Testis (tissue), 3 donors: Measurements from ENCODE around the gene GPR17. TPM values are rescaled to one million over a fixed set of nuclear protein-coding genes. Genes with fewer than 3 reads are reported as not detected.

Experiments used
- DNase-seq: peaks from one replicate; pipeline ENCODE4 v3.0.0-alpha.2; 2019
- H3K27ac ChIP-seq, 2 donors: fragments of 200-600 bp; sonication (generic); one replicate each; pipeline ENCODE4 v1.5.1; 2019
- H3K27me3 ChIP-seq: fragments of 200-600 bp; sonication (generic); one replicate; pipeline ENCODE4 v1.5.1; 2019
- H3K36me3 ChIP-seq: fragments of 200-600 bp; sonication (generic); one replicate; pipeline ENCODE4 v1.5.1; 2017; ENCODE audit warnings: low read depth; ENCODE audit errors: missing control alignments
- H3K4me1 ChIP-seq: fragments of 200-600 bp; sonication (generic); one replicate; pipeline ENCODE4 v1.5.1; 2019
- H3K4me3 ChIP-seq, 2 donors: fragments of 200-600 bp; sonication (generic); one replicate each; pipeline ENCODE4 v1.5.1; 2017 to 2019
- H3K9me3 ChIP-seq: fragments of 200-600 bp; sonication (generic); one replicate; pipeline ENCODE4 v1.5.1; 2017
- CTCF ChIP-seq, 3 experiments: fragments of 450-650 bp in 2 of 3; fragments of 200-600 bp in 1 of 3; sonication (generic) in 1 of 3; IDR thresholded peaks; one replicate each; pipeline ENCODE4 v1.5.1; 2016 to 2019; ENCODE audit warnings: antibody characterized with exemption in 3 of 3, mild to moderate bottlenecking in 2 of 3, moderate library complexity in 1 of 3
- POLR2A ChIP-seq: fragments of 450-650 bp; IDR thresholded peaks from one replicate; pipeline ENCODE4 v1.6.1; 2017; ENCODE audit warnings: antibody characterized with exemption, mild to moderate bottlenecking, moderate library complexity
- WGBS, 2 donors: methylation state at CpG; one replicate each; pipeline ENCODE4 v1.1.5; 2018; 5-methylcytosine and 5-hydroxymethylcytosine counted together
- intact Hi-C: fragments of 100-400 bp; cut with DNase I; formaldehyde crosslinking; loops from one replicate; pipeline ENCODE4 v1.15.1; 2023; ENCODE audit warnings: low total_unique reads
- polyA plus RNA-seq: library from polyadenylated mRNA; stranded (reverse); fragments of 350-450 nt; fragmentation: Illumina TruSeq; extraction: RNeasy Lipid Tissue Mini Kit (QIAGEN cat#74804); gene quantifications from one replicate; pipeline ENCODE4 v1.2.3, GENCODE V29; 2014; ENCODE audit warnings: low read depth, low replicate concordance; ENCODE audit not compliant: insufficient read depth
- total RNA-seq, 2 donors: library from RNA; depleted of rRNA; stranded (reverse); fragments of >200 nt; gene quantifications; one replicate each; pipeline ENCODE4 v1.2.3, GENCODE V29; 2016

GPR17 gene
- total and polyA plus RNA-seq, 3 donors from 2014 or later: 0.25 to 0.29 TPM; not detected in 1

- intact Hi-C loops: no loop called here
- Histone ChIP-seq H3K9me3 (no peaks in the 10 kb centered on the region), H3K27me3 (no peaks in the 10 kb centered on the region), H3K4me3 (no peak overlapping the region), H3K4me1 (no peaks in the 10 kb centered on the region), H3K27ac (no peak overlapping the region), H3K36me3 (no peaks in the 10 kb centered on the region)
- TF ChIP-seq CTCF (IDR thresholded peaks at IDR 0.05): no peak
- no peak for TF ChIP-seq POLR2A
- DNase-seq: no peak
- 92 to 100% methylated on average over 2 of the region's 2 CpGs for WGBS, 2 donors
Observed at GRCh38 chr2:127614246-127614645, 31.7 kb upstream of the GPR17 start.

GRCh38 chr2:127614731-127615130 is 31.2 kb upstream of the GPR17 start:
- WGBS, 2 donors: 62 to 65% methylated on average over 3 of the region's 3 CpGs
- TF ChIP-seq POLR2A (no peak), CTCF (IDR thresholded peaks at IDR 0.05) (no peak)
- DNase-seq: no peak
- intact Hi-C loops: no loop called here
- no peaks in the 10 kb centered on the region for H3K4me1 ChIP-seq
- H3K9me3 ChIP-seq: no peaks in the 10 kb centered on the region
- H3K36me3 ChIP-seq: no peaks in the 10 kb centered on the region
- H3K27me3 ChIP-seq: no peaks in the 10 kb centered on the region
- H3K27ac ChIP-seq: no peak overlapping the region
- H3K4me3 ChIP-seq: no peak overlapping the region

- H3K27me3 ChIP-seq: no peaks in the 10 kb centered on the region
- no peak overlapping the region for H3K27ac ChIP-seq
- H3K4me3 ChIP-seq: no peak overlapping the region
- TF ChIP-seq CTCF (IDR thresholded peaks at IDR 0.05) (no peak), POLR2A (no peak)
- H3K36me3 ChIP-seq: no peaks in the 10 kb centered on the region
- H3K9me3 ChIP-seq: no peaks in the 10 kb centered on the region
- no peaks in the 10 kb centered on the region for H3K4me1 ChIP-seq
- intact Hi-C loops: no loop called here
- 77 to 78% methylated on average over 18 of the region's 18 CpGs for WGBS, 2 donors
- no peak for DNase-seq
Observed at GRCh38 chr2:127615511-127616166, 30.3 kb upstream of the GPR17 start.

- intact Hi-C loops: no loop called here
- no peaks in the 10 kb centered on the region for H3K27me3 ChIP-seq
- no peaks in the 10 kb centered on the region for H3K4me1 ChIP-seq
- H3K9me3 ChIP-seq: no peaks in the 10 kb centered on the region
- H3K36me3 ChIP-seq: no peaks in the 10 kb centered on the region
- TF ChIP-seq POLR2A (no peak), CTCF (IDR thresholded peaks at IDR 0.05) (no peak)
- H3K4me3 ChIP-seq: no peak overlapping the region
- no peak overlapping the region for H3K27ac ChIP-seq
- DNase-seq: no peak
- 81 to 92% methylated on average over 7 of the region's 7 CpGs for WGBS, 2 donors
Observed at GRCh38 chr2:127618551-127619202, 27.3 kb upstream of the GPR17 start.

- Histone ChIP-seq H3K4me3 (no peak overlapping the region), H3K27ac (no peak overlapping the region), H3K27me3 (no peaks in the 10 kb centered on the region), H3K9me3 (no peaks in the 10 kb centered on the region), H3K4me1 (no peaks in the 10 kb centered on the region), H3K36me3 (no peaks in the 10 kb centered on the region)
- TF ChIP-seq CTCF (IDR thresholded peaks at IDR 0.05) (no peak), POLR2A (no peak)
- 94 to 96% methylated on average over 6 of the region's 6 CpGs for WGBS, 2 donors
- intact Hi-C loops: no loop called here
- no peak for DNase-seq
Observed at GRCh38 chr2:127619203-127619590, 26.8 kb upstream of the GPR17 start.
